Calu3 (cell line): Measurements from ENCODE around the gene MYH14. TPM values are rescaled to one million over a fixed set of nuclear protein-coding genes. Genes with fewer than 3 reads are reported as not detected.

ENCODE experiments used
- BruUV-seq: library from RNA; stranded (reverse); fragments of 400-500 nt; replicated peaks from 2 replicates; lab custom pipeline; 2021; lab: Mats Ljungman, UMichigan
- CTCF ChIA-PET: fragments of 300-600 bp; sonication (Branson Sonifier 250); formaldehyde crosslinking; loops from one replicate; lab custom pipeline; 2022; ENCODE audit warnings: antibody characterized with exemption; lab: Charles Lee
- DNase-seq: peaks from one replicate; pipeline ENCODE4 v3.0.0; 2022
- H3K27ac Mint-ChIP-seq: one replicate; pipeline ENCODE4 v1.8.0; 2022; ENCODE audit warnings: mixed read lengths; ENCODE audit not compliant: unreplicated experiment
- H3K27me3 Mint-ChIP-seq: one replicate; pipeline ENCODE4 v1.8.0; 2022; ENCODE audit warnings: mixed read lengths; ENCODE audit not compliant: unreplicated experiment
- H3K36me3 Mint-ChIP-seq: one replicate; pipeline ENCODE4 v1.8.0; 2022; ENCODE audit warnings: mild to moderate bottlenecking, moderate library complexity, mixed read lengths; ENCODE audit not compliant: insufficient read depth, unreplicated experiment
- H3K4me1 Mint-ChIP-seq: one replicate; pipeline ENCODE4 v1.8.0; 2022; ENCODE audit warnings: mild to moderate bottlenecking, low read depth, mixed read lengths; ENCODE audit not compliant: unreplicated experiment
- H3K4me3 Mint-ChIP-seq: one replicate; pipeline ENCODE4 v1.8.0; 2022; ENCODE audit warnings: mild to moderate bottlenecking, low read depth, moderate library complexity, mixed read lengths; ENCODE audit not compliant: unreplicated experiment
- H3K9me3 Mint-ChIP-seq: one replicate; pipeline ENCODE4 v1.8.0; 2022; ENCODE audit warnings: low read depth, mixed read lengths; ENCODE audit not compliant: unreplicated experiment
- intact Hi-C: fragments of 100-400 bp; cut with micrococcal nuclease; formaldehyde crosslinking; loops from one replicate; pipeline ENCODE4 v1.10.0; 2022; ENCODE audit not compliant: unreplicated experiment
- total RNA-seq: library from RNA; stranded (reverse); gene quantifications from 2 replicates; pipeline ENCODE4 v1.2.3, GENCODE V29; 2022
- TF ChIP-seq, protein P1 (sequence below): fragments of 200-600 bp; IDR thresholded peaks from one replicate; pipeline ENCODE4 v1.8.0; 2022; ENCODE audit warnings: antibody characterized with exemption; ENCODE audit not compliant: unreplicated experiment

Gene MYH14
- total RNA-seq, 1 experiment from 2014 or later: 255 TPM

DNA sequence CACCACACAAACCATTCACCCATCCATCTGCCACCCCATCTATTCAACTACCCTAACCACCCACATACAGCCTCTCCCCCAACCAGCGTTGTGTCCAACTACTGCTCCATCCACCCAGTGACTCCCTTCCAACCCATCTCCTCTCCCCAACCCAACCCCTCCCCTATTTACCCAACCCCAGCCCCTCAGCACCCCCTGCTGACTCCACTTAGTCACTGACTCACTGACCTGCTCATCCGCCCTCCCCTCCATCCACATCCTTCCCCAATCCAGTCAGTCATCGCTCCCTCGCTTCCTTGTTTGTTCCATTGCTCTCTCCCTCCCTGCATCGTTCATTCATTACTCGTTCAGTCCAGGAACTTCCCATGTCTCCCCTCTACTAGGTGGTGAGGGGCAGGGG is 86.6 kb downstream of the MYH14 start:
- CTCF ChIA-PET: no interaction called here
- Mint-ChIP-seq H3K4me1 (no peaks in the 10 kb centered on the region), H3K36me3 (peaks cover 83% of the 10 kb centered on the region), H3K4me3 (no peak overlapping the region), H3K27ac (peak overlapping the region; percentile 37), H3K9me3 (peaks cover 10% of the 10 kb centered on the region), H3K27me3 (no peaks in the 10 kb centered on the region)
- intact Hi-C loops: no loop called here
- BruUV-seq: no TSS peak
- TF ChIP-seq, protein P1, sequence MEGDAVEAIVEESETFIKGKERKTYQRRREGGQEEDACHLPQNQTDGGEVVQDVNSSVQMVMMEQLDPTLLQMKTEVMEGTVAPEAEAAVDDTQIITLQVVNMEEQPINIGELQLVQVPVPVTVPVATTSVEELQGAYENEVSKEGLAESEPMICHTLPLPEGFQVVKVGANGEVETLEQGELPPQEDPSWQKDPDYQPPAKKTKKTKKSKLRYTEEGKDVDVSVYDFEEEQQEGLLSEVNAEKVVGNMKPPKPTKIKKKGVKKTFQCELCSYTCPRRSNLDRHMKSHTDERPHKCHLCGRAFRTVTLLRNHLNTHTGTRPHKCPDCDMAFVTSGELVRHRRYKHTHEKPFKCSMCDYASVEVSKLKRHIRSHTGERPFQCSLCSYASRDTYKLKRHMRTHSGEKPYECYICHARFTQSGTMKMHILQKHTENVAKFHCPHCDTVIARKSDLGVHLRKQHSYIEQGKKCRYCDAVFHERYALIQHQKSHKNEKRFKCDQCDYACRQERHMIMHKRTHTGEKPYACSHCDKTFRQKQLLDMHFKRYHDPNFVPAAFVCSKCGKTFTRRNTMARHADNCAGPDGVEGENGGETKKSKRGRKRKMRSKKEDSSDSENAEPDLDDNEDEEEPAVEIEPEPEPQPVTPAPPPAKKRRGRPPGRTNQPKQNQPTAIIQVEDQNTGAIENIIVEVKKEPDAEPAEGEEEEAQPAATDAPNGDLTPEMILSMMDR: no peak
- DNase-seq: no peak

- Mint-ChIP-seq H3K4me3 (no peak overlapping the region), H3K36me3 (peaks cover 83% of the 10 kb centered on the region), H3K9me3 (peaks cover 7% of the 10 kb centered on the region), H3K4me1 (no peaks in the 10 kb centered on the region), H3K27me3 (no peaks in the 10 kb centered on the region), H3K27ac (no peak overlapping the region)
- TF ChIP-seq, protein P1: no peak
- no peak for DNase-seq
- no TSS peak for BruUV-seq
- CTCF ChIA-PET: no interaction called here
- intact Hi-C loops: no loop called here
Observed at GRCh38 chr19:50290775-50291174, 87.4 kb downstream of the MYH14 start.

GRCh38 chr19:50292216-50292827 is 88.9 kb downstream of the MYH14 start:
- H3K4me1 Mint-ChIP-seq: no peaks in the 10 kb centered on the region
- H3K27ac Mint-ChIP-seq: no peak overlapping the region
- no peak overlapping the region for H3K4me3 Mint-ChIP-seq
- TF ChIP-seq, protein P1: no peak
- H3K27me3 Mint-ChIP-seq: no peaks in the 10 kb centered on the region
- BruUV-seq: no TSS peak
- no peak for DNase-seq
- H3K9me3 Mint-ChIP-seq: peaks cover 5% of the 10 kb centered on the region
- intact Hi-C loops: no loop called here
- CTCF ChIA-PET: interaction anchor here (1.1 kb wide), 1 partner anchor 19 kb away, joined by 4 read pairs; no protein-coding TSS in a partner anchor
- peaks cover 78% of the 10 kb centered on the region for H3K36me3 Mint-ChIP-seq

DNA sequence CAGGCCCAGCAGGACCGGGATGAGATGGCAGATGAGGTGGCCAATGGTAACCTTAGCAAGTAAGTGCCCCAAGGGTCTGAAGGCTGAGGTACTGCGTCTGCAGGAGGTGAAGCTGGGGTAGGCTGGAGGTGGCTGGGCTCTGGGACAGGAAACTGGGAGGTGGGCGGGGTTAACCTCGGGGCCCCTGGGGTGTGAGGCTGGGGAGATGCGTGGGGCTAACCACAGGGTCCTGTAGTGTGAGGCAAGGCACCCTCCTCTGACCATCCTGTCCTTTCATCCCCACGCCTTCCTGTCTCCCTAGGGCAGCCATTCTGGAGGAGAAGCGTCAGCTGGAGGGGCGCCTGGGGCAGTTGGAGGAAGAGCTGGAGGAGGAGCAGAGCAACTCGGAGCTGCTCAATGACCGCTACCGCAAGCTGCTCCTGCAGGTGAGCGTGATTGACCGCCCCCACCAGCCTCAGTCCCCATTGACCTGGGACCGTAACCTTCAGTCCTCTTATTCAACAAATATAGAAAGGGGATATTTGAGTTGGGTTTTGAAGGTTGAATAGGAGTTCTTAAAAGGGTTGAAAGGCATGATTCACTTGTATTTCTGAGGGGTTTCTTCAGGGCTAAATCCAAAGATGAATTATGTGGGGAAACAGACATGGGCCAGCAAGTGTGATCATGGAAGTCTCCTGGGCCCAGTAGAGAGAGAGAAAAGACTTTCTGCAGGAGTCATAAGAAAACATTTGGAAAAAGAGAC is 90.0 kb downstream of the MYH14 start:
- TF ChIP-seq, protein P1: no peak
- H3K9me3 Mint-ChIP-seq: peaks cover 2% of the 10 kb centered on the region
- H3K4me1 Mint-ChIP-seq: no peaks in the 10 kb centered on the region
- no TSS peak for BruUV-seq
- no peak overlapping the region for H3K27ac Mint-ChIP-seq
- intact Hi-C loops: no loop called here
- peaks cover 78% of the 10 kb centered on the region for H3K36me3 Mint-ChIP-seq
- no peak overlapping the region for H3K4me3 Mint-ChIP-seq
- no peak for DNase-seq
- H3K27me3 Mint-ChIP-seq: no peaks in the 10 kb centered on the region
- CTCF ChIA-PET: no interaction called here
